Panc1 (cell line): ENCODE results near the gene CCDC9B. TPM values are rescaled to one million over a fixed set of nuclear protein-coding genes. Genes with fewer than 3 reads are reported as not detected.

ENCODE experiments used
- ATAC-seq: fragments of 200-7000 bp; cut with Tn5 transposase; 2 replicates; pipeline ENCODE4 v1.9.1; 2020; ENCODE audit warnings: mild to moderate bottlenecking, moderate library complexity
- BruUV-seq: library from RNA; stranded (reverse); fragments of 400-500 nt; replicated peaks from 2 replicates; lab custom pipeline; 2021; lab: Mats Ljungman, UMichigan
- CTCF ChIA-PET: fragments of 300-600 bp; sonication (Branson Sonifier 250); formaldehyde crosslinking; loops from one replicate; lab custom pipeline; 2022; ENCODE audit warnings: antibody characterized with exemption; lab: Charles Lee
- POLR2A ChIA-PET: fragments of 300-600 bp; sonication (Branson Sonifier 250); formaldehyde crosslinking; loops from one replicate; lab custom pipeline; 2022; ENCODE audit warnings: antibody characterized with exemption; lab: Charles Lee
- DNase-seq: peaks from one replicate; pipeline ENCODE4 v3.0.0-alpha.2; 2010; ENCODE audit warnings: low read depth, low spot score
- H3K27ac ChIP-seq: 2 replicates; pipeline ENCODE4 v1.5.1; 2011; ENCODE audit warnings: mild to moderate bottlenecking, low read length, inconsistent platforms
- H3K27me3 ChIP-seq: fragments of 200-500 bp; sonication (Bioruptor generic); 2 replicates; pipeline ENCODE4 v1.6.0; 2014; ENCODE audit warnings: low read length, inconsistent platforms; ENCODE audit not compliant: control insufficient read depth, insufficient read depth
- H3K36me3 ChIP-seq: fragments of 200-500 bp; sonication (Bioruptor generic); 2 replicates; pipeline ENCODE4 v1.5.1; 2014; ENCODE audit warnings: inconsistent platforms, mild to moderate bottlenecking, low read length, moderate library complexity; ENCODE audit not compliant: control insufficient read depth, insufficient read depth
- H3K4me1 ChIP-seq: 2 replicates; pipeline ENCODE4 v1.5.1; 2011; ENCODE audit warnings: inconsistent platforms, mild to moderate bottlenecking, low read length, moderate library complexity; ENCODE audit not compliant: control insufficient read depth, insufficient read depth
- H3K4me3 ChIP-seq, 2 experiments: 2 replicates each; pipeline ENCODE4 v1.5.1; 2011 to 2012; ENCODE audit warnings: low read depth in 2 of 2, low read length in 2 of 2, mild to moderate bottlenecking in 2 of 2, inconsistent platforms in 1 of 2, moderate library complexity in 1 of 2
- H3K9me3 ChIP-seq: fragments of 200-500 bp; sonication (Bioruptor generic); 2 replicates; pipeline ENCODE4 v1.5.1; 2014; ENCODE audit warnings: low read depth, mild to moderate bottlenecking, inconsistent platforms, low read length, moderate library complexity; ENCODE audit not compliant: control insufficient read depth, insufficient read depth
- CTCF ChIP-seq: fragments of 450-650 bp; IDR thresholded peaks from 2 replicates; pipeline ENCODE4 v1.5.1; 2017; ENCODE audit warnings: mild to moderate bottlenecking
- POLR2AphosphoS5 ChIP-seq: IDR thresholded peaks from 2 replicates; pipeline ENCODE4 v1.6.1; 2012; ENCODE audit warnings: mild to moderate bottlenecking, low read depth, low read length, moderate library complexity
- REST ChIP-seq, 2 experiments: IDR thresholded peaks; 2 replicates each; pipeline ENCODE4 v1.6.1; 2011 to 2012; ENCODE audit warnings: low read depth in 2 of 2, control low read depth in 1 of 2, low read length in 1 of 2, mild to moderate bottlenecking in 1 of 2, moderate library complexity in 1 of 2; ENCODE audit not compliant: insufficient read depth in 1 of 2
- SIN3A ChIP-seq: IDR thresholded peaks from 2 replicates; pipeline ENCODE4 v1.6.1; 2012; ENCODE audit warnings: low read depth, mild to moderate bottlenecking, low read length, moderate library complexity, borderline replicate concordance; ENCODE audit not compliant: insufficient read depth
- TCF7L2 ChIP-seq: IDR thresholded peaks from 2 replicates; pipeline ENCODE4 v1.6.1; 2011; ENCODE audit warnings: mild to moderate bottlenecking, low read depth, low read length, inconsistent platforms
- in situ Hi-C: cut with HindIII; loops from 2 replicates; pipeline ENCODE4 v1.10.0; 2016; ENCODE audit warnings: low sequenced_read_pairs, low pct_unique_long_range_greater_than_20kb
- intact Hi-C: fragments of 100-400 bp; cut with micrococcal nuclease; formaldehyde crosslinking; loops from one replicate; pipeline ENCODE4 v1.10.0; 2022; ENCODE audit not compliant: unreplicated experiment
- total RNA-seq: library from RNA; stranded (reverse); gene quantifications from one replicate; pipeline ENCODE4 v1.2.1, GENCODE V29; 2021; ENCODE audit not compliant: unreplicated experiment

The CCDC9B gene
- total RNA-seq, 1 experiment from 2014 or later, result 55.9 TPM

- H3K4me1 ChIP-seq, result no peaks in the 10 kb centered on the region
- no peak for DNase-seq
- no peak overlapping the region for H3K4me3 ChIP-seq
- TF ChIP-seq REST (IDR thresholded peaks at IDR 0.05; ENCODE audit: insufficient read depth in 1 of 2, low read depth in 2 of 2, low read length in 1 of 2) (no peak), CTCF (no peak), POLR2AphosphoS5 (no peak), TCF7L2 (no peak), SIN3A (no peak)
- POLR2A ChIA-PET, result no interaction called here
- no peaks in the 10 kb centered on the region for H3K27me3 ChIP-seq
- no peak for ATAC-seq
- CTCF ChIA-PET, result interaction anchor here (0.8 kb wide), 1 partner anchor 22 kb away, joined by 12 read pairs; no protein-coding TSS in a partner anchor
- intact Hi-C loops, result no loop called here
- no peak overlapping the region for H3K27ac ChIP-seq
- in situ Hi-C loops, result no loop called here
- H3K9me3 ChIP-seq, result no peaks in the 10 kb centered on the region
- no peaks in the 10 kb centered on the region for H3K36me3 ChIP-seq
- BruUV-seq, result no TSS peak
These were observed 26.0 kb upstream of the CCDC9B start for GRCh38 chr15:40366457-40367370.

DNA sequence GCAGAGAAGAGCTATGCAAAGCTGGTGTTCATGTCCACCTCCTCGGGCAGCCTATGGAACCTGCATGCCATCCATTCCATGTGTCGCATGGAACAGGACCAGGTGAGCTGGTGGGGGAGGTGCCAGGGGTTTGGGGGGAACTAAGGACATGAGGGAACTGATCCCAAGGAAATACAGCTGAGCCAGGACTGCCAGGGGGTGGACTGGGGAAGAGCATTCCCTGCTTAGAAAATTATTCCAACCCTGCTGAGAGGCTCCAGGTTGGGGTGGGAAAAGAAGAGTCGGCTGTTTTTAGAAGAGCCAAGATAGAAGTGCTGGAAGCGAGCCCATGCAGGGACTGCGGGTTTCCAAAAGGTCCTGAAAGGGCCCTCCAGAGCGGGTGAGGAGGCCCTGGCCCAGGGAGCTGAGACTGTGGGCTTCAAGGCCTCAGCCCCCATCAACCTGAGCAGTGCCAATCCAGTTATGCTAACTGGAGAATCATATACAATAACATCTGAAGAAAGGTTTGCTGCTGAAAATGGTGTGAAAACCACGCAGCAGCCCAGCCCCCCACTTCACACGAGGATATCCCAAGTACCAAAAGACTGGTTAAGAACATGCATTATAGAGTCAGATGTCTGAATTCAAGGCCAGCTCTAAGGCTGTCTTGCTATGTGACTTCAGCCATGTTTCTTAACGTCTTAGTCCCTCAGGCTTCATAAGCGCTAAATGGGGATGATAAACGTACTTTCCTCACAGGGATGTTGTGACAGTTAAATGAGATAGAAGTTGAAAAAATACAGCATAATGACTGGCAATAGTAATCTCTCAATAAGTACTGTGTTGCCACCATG lies 25.1 kb upstream of the CCDC9B start:
- Histone ChIP-seq H3K4me1 (no peaks in the 10 kb centered on the region), H3K36me3 (no peaks in the 10 kb centered on the region), H3K4me3 (no peak overlapping the region), H3K27ac (no peak overlapping the region), H3K9me3 (no peaks in the 10 kb centered on the region), H3K27me3 (no peaks in the 10 kb centered on the region)
- ChIA-PET POLR2A (no interaction called here), CTCF (interaction anchor here (1.2 kb wide), 1 partner anchor 21 kb away, joined by 3 read pairs; no protein-coding TSS in a partner anchor)
- TF ChIP-seq POLR2AphosphoS5, result no peak
- no peak for TF ChIP-seq SIN3A
- in situ Hi-C loops, result no loop called here
- no peak for ATAC-seq
- intact Hi-C loops, result no loop called here
- BruUV-seq, result no TSS peak
- no peak for DNase-seq
